ENCODE data around the gene MAPK6. TPM values are rescaled to one million over a fixed set of nuclear protein-coding genes. Genes with fewer than 3 reads are reported as not detected.
"Not testable (repeated sequence)": the region's sequence is repeated elsewhere in the genome, so short reads cannot be mapped to it uniquely, and the experiment has no call there.

The MAPK6 gene
- polyA plus RNA-seq, 10 donors: 23.6 to 35.0 (median 29.0) TPM

DNA sequence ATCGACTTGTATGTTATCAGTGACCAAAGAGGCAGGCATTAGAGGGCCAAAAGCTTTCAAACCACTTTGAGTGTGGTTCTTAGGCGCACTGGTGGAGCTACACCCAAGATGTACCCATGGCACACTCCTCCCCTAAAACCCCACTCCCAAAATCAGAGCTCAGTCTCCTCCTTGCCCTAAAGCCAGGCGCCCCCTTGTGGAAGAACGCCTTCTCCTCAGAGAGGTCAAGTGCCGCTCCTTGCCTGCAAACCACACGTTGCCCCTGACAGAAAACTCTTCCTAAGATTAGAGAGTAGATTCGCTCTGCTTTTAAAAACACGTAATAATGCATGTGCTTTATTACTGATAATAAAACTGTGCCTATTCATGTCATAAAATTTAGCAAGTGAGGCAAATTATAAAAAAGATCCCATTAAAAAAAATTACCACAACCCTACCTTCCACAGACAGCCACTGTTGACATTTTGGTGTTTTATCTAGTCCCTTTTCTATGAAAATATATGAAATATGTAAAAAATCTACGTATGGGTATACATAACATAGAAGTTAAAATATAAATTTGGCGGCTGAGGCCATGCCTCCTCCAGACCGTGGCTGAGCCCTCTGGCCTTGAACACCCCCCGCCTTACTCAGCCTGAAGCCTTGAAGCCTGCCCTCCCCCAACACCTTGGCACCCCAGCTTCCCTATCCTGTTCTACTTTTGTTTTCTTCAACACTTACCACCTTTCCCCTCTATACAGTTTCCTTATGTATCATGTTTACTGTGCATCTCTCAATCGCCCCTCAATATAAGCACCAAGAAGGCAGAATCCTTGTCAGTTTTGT is 60.1 kb downstream of the MAPK6 start:
- peak; percentile 36 to 69 (median 53) for DNase-seq

DNA sequence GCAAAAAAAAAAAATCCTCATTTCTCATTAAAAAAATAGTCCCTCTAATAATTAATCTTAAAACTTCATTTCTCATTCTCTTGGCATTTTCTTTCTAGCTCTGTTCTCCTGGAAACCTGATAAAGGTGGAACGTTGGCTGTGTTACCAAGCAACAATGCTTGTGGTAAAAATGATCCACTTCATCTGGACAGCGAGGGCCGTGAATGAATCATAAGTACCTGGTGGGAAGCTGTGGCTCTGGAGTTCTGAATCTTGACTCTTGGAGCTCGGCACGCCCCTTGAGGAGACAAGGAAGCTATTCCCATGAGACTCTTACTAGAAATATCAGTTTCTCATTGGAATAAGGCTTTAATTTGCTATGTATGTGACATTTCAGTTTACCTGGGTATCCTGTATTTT is 61.0 kb downstream of the MAPK6 start:
- DNase-seq: no peak

DNA sequence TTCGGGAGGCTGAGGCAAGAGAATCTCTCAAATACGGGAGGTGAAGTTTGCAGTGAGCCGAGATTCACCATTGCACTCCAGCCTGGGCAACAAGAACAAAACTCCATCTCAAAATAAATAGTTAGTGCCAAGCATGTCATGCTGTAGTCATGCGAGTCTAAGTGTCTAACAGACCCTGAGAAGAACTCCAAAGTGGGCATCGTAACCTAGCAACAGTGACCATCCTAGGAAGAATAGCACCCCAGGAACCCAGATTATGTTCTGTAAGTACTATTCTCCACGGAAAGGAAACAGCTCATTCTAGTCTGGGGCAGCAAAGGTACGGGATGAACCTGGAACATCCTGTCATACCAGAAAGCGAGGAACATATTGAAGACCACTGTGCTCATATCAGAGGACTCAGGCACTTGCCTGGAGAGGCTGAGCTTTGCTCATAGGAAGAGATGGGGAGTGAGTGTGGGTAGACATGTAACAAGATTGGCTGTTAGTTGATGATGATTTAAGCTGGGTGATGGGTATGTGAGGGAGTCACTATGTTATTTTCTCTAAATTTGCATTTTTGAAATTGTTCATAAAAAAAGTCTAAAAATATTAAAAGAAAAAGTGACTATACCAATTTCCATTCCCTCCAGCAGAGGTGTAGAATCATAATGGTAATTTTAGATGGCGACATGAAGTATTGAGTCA is 61.8 kb downstream of the MAPK6 start:
- DNase-seq: no peak

DNA sequence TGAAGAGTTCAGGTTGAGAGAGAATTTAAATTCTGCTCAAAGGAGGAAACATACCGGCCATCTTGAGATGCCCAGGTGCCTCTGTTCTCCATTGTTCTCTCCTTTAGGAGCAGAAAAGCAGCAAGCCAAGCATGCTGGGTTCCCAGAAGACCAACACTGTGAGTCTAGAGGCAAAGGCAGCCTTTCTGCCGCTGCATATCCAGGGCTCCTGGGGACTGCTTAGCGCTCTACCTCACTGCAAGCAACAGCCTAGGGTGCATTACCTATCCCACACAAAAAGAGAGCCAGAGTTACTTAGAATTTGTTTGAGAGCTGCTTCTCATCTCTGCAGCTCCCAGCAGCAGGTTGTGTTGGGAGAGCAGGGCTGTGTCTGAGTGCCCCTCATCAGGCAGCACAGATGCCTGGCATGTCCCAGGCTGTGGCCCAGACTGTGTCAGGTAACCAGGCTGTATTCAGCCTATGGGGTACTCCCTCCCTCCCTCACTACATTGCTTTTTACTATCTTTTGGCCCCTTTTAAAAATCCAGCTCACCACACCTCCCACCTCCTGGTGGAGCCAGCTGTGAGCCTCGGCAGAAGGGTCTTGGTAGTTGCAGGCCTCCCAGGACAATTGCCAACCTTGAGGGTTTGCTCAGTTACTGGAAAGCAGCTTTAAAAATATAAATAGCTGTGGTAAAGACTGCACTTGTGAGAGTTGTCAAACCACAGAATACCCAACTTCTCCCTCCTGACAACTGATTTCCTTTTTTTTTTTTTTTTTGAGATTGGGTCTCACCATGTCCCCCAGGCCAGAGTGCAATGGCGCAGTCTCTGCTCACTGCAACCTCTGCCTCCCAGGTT is 63.4 kb downstream of the MAPK6 start:
- DNase-seq: no peak

DNA sequence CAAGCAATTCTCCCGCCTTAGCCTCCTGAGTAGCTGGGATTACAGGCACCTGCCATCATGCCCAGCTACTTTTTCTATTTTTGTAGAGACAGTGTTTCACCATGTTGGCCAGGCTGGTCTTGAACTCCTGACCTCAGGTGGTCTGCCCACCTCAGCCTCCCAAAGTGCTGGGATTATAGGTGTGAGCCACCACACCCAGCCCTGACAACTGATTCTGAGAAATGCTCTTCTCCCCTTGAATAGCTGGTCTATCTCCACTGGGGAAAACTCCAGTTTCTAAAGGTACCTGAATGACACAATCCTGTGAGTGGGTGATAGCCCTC is 64.0 kb downstream of the MAPK6 start:
- DNase-seq: not testable (repeated sequence)

DNA sequence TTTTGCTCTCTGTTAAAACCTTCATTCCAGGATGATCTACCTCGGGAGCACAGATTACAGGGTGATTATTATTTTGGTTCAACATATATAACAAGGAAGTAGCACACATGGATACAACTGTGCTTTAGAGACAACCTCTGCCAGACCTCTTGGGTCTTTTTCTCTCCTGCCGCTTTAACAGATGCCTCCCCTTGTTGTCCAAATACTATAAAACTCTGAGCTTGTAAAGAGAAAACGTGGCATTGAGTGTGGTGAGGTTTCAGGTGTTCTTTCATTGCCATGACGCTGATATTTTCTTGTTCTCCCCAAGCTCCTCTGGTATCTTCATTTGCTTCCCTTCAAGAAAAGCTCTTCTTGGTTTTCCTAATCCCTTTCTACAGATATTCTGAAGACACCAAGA is 64.6 kb downstream of the MAPK6 start:
- no peak for DNase-seq

DNA sequence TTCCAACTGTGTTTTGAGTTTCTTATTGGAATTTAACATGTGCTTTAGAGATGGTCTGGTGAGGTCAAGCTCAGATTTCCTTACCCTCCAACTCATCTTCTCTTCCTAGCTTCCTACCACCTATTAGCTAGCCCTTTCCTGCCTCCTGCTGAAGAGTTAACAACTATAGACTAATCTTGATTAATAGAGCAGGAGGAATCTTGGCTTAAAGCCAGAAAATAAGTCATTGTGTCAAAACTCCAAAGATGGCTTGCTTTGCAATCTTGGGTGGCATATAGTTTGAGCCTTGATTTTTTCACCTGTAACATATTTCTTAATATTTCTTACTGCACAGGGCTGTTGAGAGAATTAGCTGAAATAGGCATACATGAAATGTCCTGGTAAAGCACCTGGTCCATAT is 66.3 kb downstream of the MAPK6 start:
- no peak for DNase-seq

DNA sequence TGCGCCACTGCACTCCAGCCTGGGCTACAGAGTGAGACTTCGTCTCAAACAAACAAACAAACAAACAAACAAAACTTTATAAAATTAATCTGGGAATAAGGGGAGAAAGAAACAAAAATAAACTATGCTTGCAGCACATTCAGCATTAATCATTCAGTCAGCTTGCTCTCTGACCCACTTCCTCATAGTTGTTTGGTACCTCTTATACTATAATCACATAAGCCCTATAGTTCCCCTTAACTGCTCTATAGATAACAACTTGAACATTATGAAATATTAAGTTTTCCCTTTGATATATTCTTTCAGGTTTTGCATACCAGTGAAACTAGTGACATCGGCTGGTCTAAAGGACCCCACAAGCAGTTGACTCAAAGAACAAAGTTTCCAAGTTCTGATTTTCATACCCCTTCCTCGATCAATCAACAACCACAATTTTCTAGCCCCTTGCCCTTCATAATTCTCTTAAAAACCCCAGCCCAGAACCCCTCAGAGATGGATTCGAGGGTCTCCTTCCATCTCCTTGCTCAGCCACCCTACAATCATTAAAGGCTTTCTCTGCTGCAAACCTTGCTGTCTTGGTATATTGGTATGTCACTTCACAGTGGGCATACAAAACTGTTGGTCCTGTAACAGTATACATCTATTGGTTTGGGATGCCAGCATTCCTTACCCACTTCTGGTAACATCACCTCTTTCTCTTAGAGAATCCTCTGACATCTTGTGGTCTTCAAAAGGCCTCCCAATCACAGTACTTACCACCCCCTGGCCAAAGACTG is 67.2 kb downstream of the MAPK6 start:
- no peak for DNase-seq

DNA sequence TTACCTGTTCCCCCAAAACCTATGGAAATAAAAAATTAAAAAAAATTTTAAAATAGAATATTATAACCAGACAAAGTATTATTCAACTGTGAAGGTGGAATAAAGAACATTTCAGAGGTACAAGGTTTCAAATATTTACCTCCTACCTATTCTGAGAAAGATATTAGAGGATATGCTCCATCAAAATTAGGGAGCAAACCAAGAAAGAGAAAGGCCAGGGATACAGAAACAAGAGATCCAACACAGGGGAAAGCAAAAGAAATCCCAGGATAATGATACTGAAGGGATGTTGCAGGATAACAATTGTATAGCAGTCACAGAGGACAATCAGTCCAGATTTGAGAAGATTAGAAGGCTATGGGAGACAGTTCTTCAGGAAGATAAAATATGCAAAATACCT is 71.2 kb downstream of the MAPK6 start:
- no peak for DNase-seq

DNA sequence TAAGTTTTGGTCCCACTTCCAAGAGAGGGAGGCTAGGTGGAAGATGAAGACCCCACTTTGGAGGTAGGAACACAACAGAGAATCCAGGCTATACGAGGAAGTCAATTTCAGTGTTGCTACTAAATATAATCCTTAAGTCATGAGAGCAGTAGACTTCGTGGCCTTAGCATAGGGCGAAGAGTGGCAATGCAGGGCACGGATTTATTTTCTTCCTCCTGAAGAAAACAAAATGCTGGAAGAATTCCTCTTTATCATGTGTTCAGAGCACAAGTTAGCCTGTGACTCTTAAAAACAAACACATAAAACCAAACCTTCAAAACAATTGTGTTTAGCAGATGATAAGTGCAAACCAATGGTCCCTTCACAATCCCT is 74.1 kb downstream of the MAPK6 start:
- DNase-seq: no peak

DNA sequence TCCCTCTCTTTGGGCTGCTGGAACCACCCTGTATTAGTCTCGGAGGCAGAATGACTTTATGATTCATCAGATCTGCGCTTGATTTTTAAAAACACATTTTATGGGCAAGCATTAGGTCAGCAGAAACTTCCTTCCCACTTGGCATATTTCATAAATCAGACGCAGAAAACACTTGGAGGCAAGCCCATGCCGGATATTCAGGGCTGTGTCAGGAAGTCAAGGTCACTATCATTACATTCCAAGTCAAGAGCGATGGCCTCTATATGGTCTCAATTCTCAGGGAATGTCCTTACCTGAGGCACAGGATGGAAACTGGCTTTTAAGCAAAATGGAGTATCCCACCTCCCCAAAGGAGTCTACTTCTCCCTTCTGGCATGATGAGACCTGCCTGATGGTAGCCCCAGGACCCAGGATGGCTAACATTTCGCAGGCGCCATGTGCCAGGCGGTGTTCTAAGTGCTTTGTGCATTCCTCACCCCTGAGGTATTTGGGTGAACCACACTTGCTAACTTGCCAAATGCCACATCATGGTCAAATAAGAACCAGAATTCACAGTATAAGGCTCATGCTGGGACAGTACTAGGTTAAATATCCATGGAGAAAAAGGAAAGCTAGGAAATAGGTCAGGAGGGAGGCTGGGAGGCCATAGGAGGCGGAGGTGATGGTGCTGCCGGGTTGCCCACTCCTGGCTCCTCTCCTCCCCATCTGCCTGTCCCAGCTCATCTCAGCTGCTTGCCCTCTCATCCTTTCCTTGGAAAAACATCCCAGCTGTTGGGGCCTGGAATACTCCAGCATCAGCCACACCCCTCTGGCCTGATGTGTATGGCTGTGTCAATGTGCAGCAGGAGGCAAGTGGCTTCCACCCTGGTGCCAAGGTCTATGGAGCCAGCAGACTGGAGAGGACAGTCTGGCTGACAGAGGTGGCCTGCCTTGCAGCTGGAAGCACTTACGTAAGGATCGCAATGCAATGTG is 74.8 kb downstream of the MAPK6 start:
- DNase-seq: peak; percentile 22 to 71 (median 62)

DNA sequence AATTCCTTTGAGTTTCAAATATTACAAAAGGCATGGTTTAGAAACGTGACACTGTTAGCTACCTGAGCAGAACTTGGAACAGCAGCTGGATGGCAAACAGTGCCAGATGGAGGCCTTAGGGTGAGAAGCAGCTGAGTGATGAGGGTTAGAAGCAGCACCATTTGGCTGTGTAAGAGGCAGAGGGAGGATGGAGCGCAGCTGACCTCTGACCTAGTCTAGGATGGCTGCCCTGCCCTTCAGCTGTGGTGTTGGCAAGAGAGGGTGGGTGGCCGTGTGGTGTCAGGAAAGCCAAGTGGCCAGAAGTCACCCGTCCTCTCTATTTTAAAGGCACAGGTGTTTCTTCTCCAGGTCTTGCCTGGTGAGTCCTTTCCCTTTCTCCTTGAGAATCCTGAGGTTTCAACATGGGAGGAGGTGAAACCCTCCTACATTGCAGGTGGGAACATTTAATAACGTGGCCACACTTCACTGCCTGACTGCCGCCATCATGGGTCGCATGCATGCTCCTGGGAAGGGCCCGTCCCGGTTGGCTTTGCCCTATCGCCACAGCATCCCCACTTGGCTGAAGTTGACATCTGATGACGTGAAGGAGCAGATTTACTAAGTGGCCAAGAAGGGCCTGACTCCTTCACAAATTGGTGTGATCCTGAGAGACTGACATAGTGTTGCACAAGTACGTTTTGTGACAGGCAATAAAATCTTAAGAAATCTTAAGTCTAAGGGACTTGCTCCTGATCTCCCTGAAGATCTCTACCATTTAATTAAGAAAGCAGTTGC is 76.0 kb downstream of the MAPK6 start:
- DNase-seq: no peak

DNA sequence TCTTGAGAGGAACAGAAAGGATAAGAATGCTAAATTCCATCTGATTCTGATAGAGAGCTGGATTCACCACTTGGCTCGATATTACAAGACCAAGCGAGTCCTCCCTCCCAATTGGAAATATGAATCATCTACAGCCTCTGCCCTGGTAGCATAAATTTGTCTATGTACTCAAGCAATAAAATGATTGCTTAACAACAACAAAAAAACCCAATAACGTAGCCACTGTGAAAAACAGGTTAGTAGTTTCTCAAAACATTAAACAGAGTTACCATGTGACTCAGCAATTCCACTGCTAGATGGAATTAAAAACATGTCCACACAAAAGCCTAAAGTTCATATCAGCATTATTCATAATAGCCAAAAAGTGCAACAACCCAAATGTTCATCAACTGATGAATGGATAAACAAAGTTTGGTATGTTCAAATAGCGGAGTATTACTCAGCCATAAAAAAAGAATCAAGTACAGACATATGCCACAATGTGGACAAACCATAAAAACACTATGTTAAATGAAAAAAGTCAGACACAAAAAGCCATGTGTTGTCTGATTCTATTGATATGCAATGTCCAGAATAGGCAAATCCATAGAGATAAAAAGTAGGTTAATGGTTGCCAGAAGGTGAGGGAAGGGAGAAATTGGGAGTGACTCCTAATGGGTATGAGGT is 76.7 kb downstream of the MAPK6 start:
- peak in 1 of 3 donors; percentile 56 for DNase-seq

DNA sequence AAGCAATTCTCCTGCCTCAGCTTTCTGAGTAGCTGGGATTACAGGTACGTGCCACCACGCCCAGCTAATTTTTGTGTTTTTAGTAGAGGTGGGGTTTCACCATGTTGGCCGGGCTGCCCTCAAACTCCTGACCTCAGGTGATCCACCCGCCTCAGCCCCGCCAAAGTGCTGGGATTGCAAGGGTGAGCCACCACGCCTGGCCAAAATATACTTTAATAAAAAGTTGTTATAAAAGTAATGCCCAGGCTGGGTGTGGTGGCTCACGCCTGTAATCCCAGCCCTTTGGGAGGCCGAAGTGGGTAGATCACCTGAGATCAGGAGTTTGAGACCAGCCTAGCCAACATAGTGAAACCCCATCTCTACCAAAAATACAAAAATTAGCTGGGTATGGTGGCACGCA is 77.5 kb downstream of the MAPK6 start:
- not testable (repeated sequence) for DNase-seq

DNA sequence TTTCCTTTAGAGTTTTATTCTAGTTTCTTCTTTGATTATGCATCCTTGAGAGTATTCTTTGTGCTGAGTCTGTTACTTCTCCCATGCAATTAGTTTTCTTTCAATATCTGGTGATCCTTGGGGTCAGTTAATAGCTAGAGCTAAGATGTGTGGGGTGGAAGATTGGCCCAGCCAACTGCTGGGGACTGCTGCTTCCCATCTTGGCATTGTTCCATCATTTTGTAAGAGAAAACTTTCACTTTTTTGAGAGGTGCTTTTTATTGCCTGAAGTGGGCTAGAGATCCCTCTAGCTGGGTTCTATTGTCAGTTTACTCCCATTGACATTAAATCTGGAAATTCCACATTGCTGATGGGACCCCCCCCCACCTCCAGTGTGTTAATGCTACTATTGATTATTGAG is 78.2 kb downstream of the MAPK6 start:
- DNase-seq: no peak

DNA sequence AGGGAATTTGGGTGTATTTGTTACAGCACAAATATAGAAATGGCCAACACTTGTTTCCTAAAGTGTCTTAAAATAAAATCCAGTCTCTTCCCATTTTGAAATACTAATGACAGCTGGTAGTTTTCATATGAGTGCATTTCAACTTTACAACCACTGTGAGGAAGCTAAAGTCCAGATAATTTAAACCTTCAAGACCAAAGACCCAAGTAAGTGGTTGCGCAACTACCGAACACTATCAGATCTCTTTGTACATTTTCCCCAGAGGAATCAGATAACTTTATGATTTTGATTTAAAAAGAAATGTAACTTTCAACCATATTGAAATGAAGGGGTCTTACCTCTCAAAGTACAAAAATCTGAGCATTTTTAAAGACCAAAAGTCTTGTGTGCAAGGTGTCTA is 79.3 kb downstream of the MAPK6 start:
- DNase-seq: no peak

DNA sequence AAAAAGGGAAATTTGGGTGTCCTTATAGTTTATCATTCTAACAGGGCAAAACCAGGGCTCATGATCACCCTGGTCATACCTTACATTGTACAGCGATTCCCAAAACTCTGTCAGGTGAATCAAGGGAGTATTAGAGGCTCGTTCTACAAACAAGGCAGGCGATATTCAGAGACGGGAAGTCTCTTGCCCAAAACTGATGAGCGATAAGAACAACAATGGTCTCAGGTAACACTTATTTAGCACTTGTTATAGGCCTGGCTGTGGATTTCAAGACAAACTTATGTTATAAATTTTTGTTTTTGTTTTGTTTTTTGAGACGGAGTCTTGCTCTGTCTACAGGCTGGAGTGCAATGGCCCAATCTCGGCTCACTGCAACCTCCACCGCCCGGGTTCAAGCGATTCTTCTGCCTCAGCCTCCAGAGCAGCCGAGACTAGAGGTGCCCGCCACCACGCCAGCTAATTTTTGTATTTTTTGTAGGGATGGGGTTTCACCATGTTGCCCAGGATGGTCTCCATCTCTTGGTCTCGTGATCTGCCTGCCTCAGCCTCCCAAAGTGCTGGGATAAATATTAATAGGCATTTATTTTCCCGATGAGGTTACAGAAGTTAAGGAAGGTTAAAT is 80.7 kb downstream of the MAPK6 start:
- no peak for DNase-seq

DNA sequence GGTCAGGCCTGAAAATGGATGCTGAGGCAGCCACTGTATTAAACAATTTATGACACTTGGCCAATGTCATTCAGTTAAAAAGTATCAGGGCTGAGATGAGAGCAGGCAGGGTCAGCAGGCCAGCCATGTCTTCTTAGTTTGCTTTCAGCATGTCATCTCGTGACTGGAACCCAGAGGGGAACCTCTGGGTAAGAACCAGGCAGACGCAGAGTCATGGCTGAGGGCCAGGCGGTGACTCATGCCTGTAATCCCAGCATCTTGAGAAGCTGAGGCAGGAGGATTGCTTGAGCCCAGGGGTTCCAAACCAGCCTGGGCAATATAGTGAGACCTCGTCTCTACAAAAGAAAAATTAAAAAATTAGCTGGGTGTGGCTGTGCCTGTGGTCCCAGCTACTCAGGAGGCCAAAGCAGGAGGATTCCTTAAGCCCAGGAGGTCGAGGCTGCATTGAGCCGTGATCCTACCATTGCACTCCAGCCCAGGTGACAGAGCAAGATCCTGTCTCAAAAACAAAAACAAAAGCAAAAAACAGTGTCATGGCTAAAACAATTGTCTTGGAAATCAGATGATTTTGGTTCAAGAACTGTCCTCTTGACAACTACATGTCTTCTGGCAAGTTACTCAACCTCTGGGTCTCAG is 81.9 kb downstream of the MAPK6 start:
- peak; percentile 44 to 79 (median 60) for DNase-seq

All from muscle of back (tissue), 11 donors.